ENCODE results near the gene CADM4.

- TF ChIP-seq, protein P1, sequence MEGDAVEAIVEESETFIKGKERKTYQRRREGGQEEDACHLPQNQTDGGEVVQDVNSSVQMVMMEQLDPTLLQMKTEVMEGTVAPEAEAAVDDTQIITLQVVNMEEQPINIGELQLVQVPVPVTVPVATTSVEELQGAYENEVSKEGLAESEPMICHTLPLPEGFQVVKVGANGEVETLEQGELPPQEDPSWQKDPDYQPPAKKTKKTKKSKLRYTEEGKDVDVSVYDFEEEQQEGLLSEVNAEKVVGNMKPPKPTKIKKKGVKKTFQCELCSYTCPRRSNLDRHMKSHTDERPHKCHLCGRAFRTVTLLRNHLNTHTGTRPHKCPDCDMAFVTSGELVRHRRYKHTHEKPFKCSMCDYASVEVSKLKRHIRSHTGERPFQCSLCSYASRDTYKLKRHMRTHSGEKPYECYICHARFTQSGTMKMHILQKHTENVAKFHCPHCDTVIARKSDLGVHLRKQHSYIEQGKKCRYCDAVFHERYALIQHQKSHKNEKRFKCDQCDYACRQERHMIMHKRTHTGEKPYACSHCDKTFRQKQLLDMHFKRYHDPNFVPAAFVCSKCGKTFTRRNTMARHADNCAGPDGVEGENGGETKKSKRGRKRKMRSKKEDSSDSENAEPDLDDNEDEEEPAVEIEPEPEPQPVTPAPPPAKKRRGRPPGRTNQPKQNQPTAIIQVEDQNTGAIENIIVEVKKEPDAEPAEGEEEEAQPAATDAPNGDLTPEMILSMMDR (IDR thresholded peaks at IDR 0.05): no peak
- TF ChIP-seq EZH2 (IDR thresholded peaks at IDR 0.05; ENCODE audit: borderline replicate concordance, insufficient read depth, low read depth, low read length, poor library complexity, severe bottlenecking): no peak
Measured at GRCh38 chr19:43668406-43669109, 28.9 kb upstream of the CADM4 start.
